Skeletal muscle tissue (tissue), 4 donors: ENCODE measurements around the gene GRK1. TPM values are rescaled to one million over a fixed set of nuclear protein-coding genes. Genes with fewer than 3 reads are reported as not detected.
"Not testable (repeated sequence)": the region's sequence is repeated elsewhere in the genome, so short reads cannot be mapped to it uniquely, and the experiment has no call there.

Experiments used
- H3K27ac ChIP-seq: one replicate; pipeline ENCODE4 v1.7.0; 2013; ENCODE audit warnings: mild to moderate bottlenecking, low read depth, low read length, inconsistent platforms
- H3K27me3 ChIP-seq, 3 donors: one replicate each; pipeline ENCODE4 v1.7.0; 2013; ENCODE audit warnings: low read length in 3 of 3; ENCODE audit not compliant: control insufficient read depth in 3 of 3, insufficient read depth in 3 of 3
- H3K36me3 ChIP-seq, 3 donors: one replicate each; pipeline ENCODE4 v1.7.0; 2013; ENCODE audit warnings: low read length in 3 of 3; ENCODE audit not compliant: control insufficient read depth in 3 of 3, insufficient read depth in 3 of 3
- H3K4me1 ChIP-seq, 3 donors: one replicate each; pipeline ENCODE4 v1.7.0; 2013; ENCODE audit warnings: low read length in 3 of 3, mild to moderate bottlenecking in 3 of 3; ENCODE audit not compliant: control insufficient read depth in 3 of 3, insufficient read depth in 3 of 3
- H3K4me3 ChIP-seq, 3 donors: one replicate each; pipeline ENCODE4 v1.7.0; 2013; ENCODE audit warnings: low read length in 3 of 3
- H3K9ac ChIP-seq, 3 donors: one replicate each; pipeline ENCODE4 v1.7.0; 2013; ENCODE audit warnings: low read length in 3 of 3, mild to moderate bottlenecking in 3 of 3, moderate library complexity in 2 of 3, low read depth in 1 of 3
- H3K9me3 ChIP-seq, 3 donors: one replicate each; pipeline ENCODE4 v1.7.0; 2013; ENCODE audit warnings: low read length in 3 of 3; ENCODE audit not compliant: control insufficient read depth in 3 of 3
- total RNA-seq: library from RNA; depleted of rRNA; stranded (reverse); fragments of >200 nt; gene quantifications from one replicate; pipeline ENCODE4 v1.2.3, GENCODE V29; 2014
- donor health status: Osteomylitis.

GRK1 gene
- total RNA-seq, 1 donor from 2014 or later = not detected

DNA sequence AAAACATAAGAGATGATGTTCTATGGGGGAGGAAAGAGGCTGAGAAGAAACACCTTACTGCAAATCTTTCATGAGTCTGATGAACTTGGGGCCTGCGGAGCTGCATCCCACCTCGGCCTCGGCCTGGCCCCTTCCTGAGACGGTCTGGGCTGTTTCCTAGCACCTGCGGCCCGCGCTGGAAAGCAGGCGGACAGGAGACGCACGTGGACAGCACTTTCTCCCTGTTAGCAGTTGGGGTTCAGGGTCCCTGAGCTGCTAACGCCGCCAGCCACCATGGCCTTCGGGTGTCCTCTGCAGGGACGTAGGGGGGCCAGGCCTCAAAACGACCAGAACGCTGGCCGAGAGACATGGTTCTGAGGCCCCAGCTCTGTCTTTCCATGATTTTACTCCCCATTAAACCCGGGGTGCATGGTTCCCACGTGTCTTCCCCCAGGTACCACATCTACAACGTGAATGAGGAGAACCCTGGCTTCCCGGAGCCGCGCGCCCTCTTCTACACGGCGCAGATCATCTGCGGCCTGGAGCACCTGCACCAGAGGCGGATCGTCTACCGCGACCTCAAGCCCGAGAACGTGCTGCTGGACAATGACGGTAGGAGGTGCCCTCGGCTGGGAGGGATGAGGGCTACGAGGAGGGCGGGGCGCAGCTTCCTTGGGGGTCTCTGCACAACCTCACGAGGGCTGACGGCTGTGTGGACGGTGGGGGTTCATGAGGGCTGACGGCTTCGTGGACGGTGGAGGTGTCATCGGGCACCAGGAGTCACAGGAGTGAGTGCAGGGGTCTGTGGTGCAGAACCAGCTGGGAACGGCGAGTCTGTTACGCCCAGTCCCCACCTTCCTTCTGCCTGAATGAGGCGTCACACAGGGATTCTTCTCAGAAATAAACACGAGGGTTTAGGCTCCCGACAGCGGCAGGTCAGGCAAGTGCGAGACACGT is 4.3 kb downstream of the GRK1 start:
- no peaks in the 10 kb centered on the region for H3K9me3 ChIP-seq
- peaks cover 10 to 24% (median 14%) of the 10 kb centered on the region in 3 donors for H3K27me3 ChIP-seq
- no peak overlapping the region for H3K9ac ChIP-seq
- H3K36me3 ChIP-seq = no peaks in the 10 kb centered on the region
- no peaks in the 10 kb centered on the region for H3K4me1 ChIP-seq
- no peak overlapping the region for H3K27ac ChIP-seq
- no peak overlapping the region for H3K4me3 ChIP-seq

DNA sequence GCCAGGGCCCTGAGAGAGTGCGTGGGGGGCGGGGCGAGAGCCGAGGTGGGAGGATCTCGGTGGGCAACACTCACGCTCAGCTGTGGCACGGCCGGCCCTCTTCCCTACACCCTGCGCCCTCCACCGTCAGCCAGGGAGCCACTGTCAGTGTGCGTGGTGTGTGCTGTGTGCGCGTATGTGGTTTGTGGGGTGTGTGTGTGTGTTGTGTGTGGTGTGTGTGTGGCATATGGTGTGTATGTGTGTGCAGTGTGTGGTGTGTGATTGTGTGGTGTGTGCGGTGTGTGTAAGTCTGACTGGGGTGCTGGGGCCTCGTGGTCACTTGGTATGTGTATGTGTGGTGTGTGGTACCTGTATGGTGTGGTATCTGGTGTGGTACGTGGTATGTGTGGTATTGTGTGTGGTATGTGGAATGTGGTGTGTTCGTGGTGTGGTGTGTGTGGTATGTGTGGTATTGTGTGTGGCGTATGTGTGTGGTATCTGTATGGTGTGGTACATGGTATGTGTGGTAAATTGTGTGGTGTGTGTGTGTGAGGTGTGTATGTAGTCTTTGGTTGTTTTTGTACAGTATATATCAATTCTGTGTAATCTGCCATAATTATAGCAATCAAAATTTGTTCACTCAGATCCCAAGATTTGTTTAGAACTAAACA is 5.1 kb downstream of the GRK1 start:
- Histone ChIP-seq H3K9me3 (no peaks in the 10 kb centered on the region), H3K4me3 (no peak overlapping the region), H3K9ac (no peak overlapping the region), H3K4me1 (no peaks in the 10 kb centered on the region), H3K27me3 (peaks cover 8 to 18% (median 10%) of the 10 kb centered on the region in 3 donors), H3K36me3 (no peaks in the 10 kb centered on the region), H3K27ac (no peak overlapping the region)

DNA sequence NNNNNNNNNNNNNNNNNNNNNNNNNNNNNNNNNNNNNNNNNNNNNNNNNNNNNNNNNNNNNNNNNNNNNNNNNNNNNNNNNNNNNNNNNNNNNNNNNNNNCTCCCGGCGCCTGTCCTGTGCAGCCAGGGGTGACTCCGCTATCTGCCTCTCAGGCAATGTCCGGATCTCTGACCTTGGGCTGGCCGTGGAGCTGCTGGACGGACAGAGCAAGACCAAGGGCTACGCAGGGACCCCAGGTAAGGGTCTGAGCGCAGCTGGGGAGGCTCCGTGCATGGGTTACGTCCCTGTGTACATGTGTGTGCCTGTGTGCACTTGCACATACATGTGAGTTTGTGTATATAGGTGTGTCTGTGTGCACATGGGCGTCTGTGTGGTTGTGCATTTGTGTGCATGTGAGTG is 55.9 kb downstream of the GRK1 start:
- no peak overlapping the region for H3K9ac ChIP-seq
- H3K4me3 ChIP-seq = no peak overlapping the region
- H3K36me3 ChIP-seq = no peaks in the 10 kb centered on the region
- H3K27ac ChIP-seq = no peak overlapping the region
- no peaks in the 10 kb centered on the region for H3K9me3 ChIP-seq
- H3K4me1 ChIP-seq = peaks cover 9 to 25% (median 19%) of the 10 kb centered on the region in 3 donors
- H3K27me3 ChIP-seq = peaks cover 0 to 5% (median 4%) of the 10 kb centered on the region in 3 donors

DNA sequence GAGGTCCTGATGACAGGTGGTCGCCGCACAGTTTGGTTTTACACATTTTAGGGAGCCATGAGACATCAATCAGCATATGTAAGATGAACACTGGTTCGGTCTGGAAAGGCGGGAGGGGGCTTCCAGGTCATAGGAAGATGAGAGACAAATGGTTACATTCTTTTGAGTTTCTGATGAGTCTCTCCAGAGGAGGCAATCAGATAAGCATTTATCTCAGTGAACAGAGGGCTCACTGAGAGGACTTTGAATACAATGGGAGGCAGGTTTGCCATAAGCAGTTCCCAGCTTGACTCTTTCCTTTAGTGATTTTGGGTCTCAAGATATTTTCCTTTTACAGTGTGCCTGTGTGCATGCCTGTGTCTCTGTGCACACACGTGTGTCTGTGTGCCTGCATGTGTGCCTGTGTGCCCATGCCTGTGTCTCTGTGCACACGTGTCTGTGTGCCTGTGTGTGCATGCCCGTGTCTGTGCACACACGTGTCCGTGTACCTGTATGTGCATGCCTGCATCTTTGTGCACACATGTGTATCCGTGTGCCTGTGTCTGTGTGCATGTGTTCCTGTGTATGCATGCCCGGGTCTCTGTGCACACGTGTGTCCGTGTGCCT is 56.5 kb downstream of the GRK1 start:
- H3K4me1 ChIP-seq = peaks cover 9 to 27% (median 19%) of the 10 kb centered on the region in 3 donors
- H3K36me3 ChIP-seq = no peaks in the 10 kb centered on the region
- no peaks in the 10 kb centered on the region for H3K9me3 ChIP-seq
- H3K27me3 ChIP-seq = peaks cover 0 to 10% (median 7%) of the 10 kb centered on the region in 3 donors
- H3K9ac ChIP-seq = no peak overlapping the region
- H3K4me3 ChIP-seq = no peak overlapping the region
- H3K27ac ChIP-seq = no peak overlapping the region

DNA sequence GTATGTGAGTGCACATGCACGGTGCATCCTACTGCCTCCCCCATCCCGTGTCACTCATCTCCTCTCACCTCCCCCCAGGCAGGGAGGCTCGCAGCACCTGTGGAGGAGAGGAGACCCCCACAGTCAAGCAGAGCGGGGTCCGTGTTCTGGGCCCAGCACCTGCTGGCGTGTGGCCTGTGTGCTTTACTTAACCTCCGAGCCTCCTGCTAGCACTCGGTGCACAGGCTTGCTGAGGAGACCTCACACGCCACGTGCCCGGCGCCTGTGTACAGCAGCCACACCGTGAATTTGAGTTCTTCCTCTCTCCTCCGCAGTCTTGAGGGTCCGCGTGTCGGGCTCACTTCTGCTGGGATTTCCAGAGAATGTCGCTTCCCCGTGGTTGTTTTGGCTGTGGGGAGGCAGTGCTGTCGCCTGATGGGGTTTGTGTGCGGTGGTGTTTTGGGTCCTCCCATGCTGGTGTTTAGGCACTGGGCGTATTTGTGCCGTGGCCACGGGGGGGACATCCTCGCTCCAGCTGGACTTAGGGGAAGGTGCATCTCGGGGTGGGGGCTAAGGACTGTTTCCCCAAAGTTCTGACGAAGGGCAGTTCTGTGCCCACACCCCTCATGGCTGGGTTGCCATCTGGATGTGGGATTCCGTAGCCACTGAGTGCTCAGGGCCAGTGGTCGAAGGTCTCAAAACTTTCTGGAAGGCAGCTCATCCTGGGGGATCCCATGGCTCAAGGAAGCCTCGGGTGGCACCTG is 57.2 kb downstream of the GRK1 start:
- H3K36me3 ChIP-seq = no peaks in the 10 kb centered on the region
- peak overlapping the region; percentile 79 for H3K27ac ChIP-seq
- H3K4me1 ChIP-seq = peaks cover 9 to 32% (median 22%) of the 10 kb centered on the region in 3 donors
- H3K9ac ChIP-seq = peak overlapping the region; percentile 27 to 82 (median 63)
- H3K4me3 ChIP-seq = peak overlapping the region; percentile 52 to 76 (median 76)
- H3K27me3 ChIP-seq = peaks cover 4 to 17% (median 14%) of the 10 kb centered on the region in 3 donors
- no peaks in the 10 kb centered on the region for H3K9me3 ChIP-seq

DNA sequence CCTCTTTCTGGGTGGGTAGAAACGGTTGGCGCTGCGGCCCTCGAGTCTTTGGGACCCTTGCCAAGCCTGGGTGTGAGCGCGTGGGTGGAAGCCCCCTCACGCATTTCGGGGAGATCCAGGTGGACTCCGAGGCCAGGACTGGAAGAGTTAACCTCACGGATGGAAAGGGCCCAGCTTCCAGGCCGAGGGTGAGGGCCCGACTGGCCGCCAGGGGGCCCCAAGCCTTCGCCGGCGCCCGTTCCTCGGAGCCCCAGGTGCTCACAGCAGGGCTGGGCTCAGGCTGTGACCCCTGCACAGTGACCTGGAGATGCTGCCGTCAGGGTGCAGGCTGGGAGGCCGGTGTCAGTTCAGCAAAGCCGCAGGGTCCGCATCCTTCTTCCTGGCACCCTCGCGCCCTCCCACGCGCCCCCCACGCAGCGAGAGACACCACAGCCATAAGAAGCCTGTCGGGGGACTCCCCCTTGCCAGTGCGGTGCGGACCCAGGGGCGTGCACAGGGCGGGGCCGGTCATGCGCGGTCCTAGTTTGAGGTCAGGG is 57.8 kb downstream of the GRK1 start:
- H3K9me3 ChIP-seq = no peaks in the 10 kb centered on the region
- peak overlapping the region; percentile 52 to 76 (median 76) for H3K4me3 ChIP-seq
- H3K27me3 ChIP-seq = peaks cover 10 to 24% (median 21%) of the 10 kb centered on the region in 3 donors
- H3K9ac ChIP-seq = peak overlapping the region; percentile 27 to 82 (median 63)
- H3K4me1 ChIP-seq = peaks cover 9 to 38% (median 28%) of the 10 kb centered on the region in 3 donors
- H3K27ac ChIP-seq = peak overlapping the region; percentile 79
- no peaks in the 10 kb centered on the region for H3K36me3 ChIP-seq

DNA sequence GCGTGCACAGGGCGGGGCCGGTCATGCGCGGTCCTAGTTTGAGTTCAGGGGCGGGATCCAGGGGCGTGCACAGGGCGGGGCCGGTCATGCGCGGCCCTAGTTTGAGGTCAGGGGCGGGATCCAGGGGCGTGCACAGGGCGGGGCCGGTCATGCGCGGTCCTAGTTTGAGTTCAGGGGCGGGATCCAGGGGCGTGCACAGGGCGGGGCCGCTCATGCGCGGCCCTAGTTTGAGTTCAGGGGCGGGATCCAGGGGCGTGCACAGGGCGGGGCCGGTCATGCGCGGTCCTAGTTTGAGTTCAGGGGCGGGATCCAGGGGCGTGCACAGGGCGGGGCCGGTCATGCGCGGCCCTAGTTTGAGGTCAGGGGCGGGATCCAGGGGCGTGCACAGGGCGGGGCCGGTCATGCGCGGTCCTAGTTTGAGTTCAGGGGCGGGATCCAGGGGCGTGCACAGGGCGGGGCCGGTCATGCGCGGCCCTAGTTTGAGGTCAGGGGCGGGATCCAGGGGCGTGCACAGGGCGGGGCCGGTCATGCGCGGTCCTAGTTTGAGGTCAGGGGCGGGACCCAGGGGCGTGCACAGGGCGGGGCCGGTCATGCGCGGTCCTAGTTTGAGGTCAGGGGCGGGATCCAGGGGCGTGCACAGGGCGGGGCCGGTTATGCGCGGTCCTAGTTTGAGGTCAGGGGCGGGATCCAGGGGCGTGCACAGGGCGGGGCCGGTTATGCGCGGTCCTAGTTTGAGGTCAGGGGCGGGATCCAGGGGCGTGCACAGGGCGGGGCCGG is 58.5 kb downstream of the GRK1 start:
- not testable (repeated sequence) for H3K9me3 ChIP-seq, H3K27ac ChIP-seq, H3K9ac ChIP-seq, H3K36me3 ChIP-seq, H3K4me3 ChIP-seq
- Histone ChIP-seq H3K27me3 (peaks cover 14 to 29% (median 25%) of the 10 kb centered on the region in 3 donors), H3K4me1 (peaks cover 9 to 38% (median 28%) of the 10 kb centered on the region in 3 donors)

DNA sequence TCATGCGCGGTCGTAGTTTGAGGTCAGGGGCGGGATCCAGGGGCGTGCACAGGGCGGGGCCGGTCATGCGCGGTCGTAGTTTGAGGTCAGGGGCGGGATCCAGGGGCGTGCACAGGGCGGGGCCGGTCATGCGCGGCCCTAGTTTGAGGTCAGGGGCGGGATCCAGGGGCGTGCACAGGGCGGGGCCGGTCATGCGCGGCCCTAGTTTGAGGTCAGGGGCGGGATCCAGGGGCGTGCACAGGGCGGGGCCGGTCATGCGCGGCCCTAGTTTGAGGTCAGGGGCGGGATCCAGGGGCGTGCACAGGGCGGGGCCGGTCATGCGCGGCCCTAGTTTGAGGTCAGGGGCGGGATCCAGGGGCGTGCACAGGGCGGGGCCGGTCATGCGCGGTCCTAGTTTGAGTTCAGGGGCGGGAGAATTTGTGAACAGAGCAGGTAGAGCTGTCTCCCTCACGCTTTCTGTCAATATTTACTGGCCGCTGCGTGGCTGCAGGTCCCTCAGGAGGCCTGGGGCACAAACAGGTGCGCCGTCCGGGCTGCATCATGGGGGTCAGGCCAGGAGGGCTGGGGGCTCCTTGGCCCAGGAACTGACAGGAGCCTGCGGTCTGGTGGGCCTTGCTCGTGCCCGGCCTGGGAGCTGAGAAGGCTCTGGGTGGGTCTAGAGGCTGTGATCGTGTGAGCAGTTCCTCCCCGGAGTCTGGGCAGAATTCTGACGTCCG is 59.2 kb downstream of the GRK1 start:
- peak overlapping the region; percentile 93 for H3K27ac ChIP-seq
- peaks cover 21 to 37% (median 32%) of the 10 kb centered on the region in 3 donors for H3K27me3 ChIP-seq
- H3K4me1 ChIP-seq = peaks cover 9 to 38% (median 28%) of the 10 kb centered on the region in 3 donors
- H3K9me3 ChIP-seq, H3K36me3 ChIP-seq: not testable (repeated sequence)
- peak overlapping the region; percentile 62 to 81 (median 65) for H3K9ac ChIP-seq
- H3K4me3 ChIP-seq = peak overlapping the region; percentile 71 to 79 (median 76)
